HG02610 (cell line): ENCODE data around the gene UNC79.

Experiments
- ATAC-seq: cut with Tn5 transposase; IDR thresholded peaks from one replicate; pipeline ENCODE4 v1.9.1; 2021; ENCODE audit warnings: mild to moderate bottlenecking, moderate library complexity; ENCODE audit not compliant: unreplicated experiment

Gene UNC79

GRCh38 chr14:93654599-93654998 lies 223.9 kb downstream of the UNC79 start:
- no peak for ATAC-seq

GRCh38 chr14:93655078-93655750 lies 224.5 kb downstream of the UNC79 start:
- ATAC-seq, result no peak

GRCh38 chr14:93657875-93658274 lies 227.1 kb downstream of the UNC79 start:
- ATAC-seq, result no peak

GRCh38 chr14:93663317-93663716 lies 232.6 kb downstream of the UNC79 start:
- no peak for ATAC-seq

GRCh38 chr14:93665169-93665568 lies 234.4 kb downstream of the UNC79 start:
- ATAC-seq, result no peak

- no peak for ATAC-seq
These were observed 238.9 kb downstream of the UNC79 start for GRCh38 chr14:93669632-93670031.

GRCh38 chr14:93674343-93674742 lies 243.6 kb downstream of the UNC79 start:
- no peak for ATAC-seq

- ATAC-seq, result no peak
These were observed 244.9 kb downstream of the UNC79 start for GRCh38 chr14:93675651-93676050.

GRCh38 chr14:93676416-93676958 lies 245.7 kb downstream of the UNC79 start:
- ATAC-seq, result no peak

GRCh38 chr14:93682459-93682858 lies 251.7 kb downstream of the UNC79 start:
- ATAC-seq, result no peak

GRCh38 chr14:93683226-93683625 lies 252.5 kb downstream of the UNC79 start:
- no peak for ATAC-seq

GRCh38 chr14:93685121-93685895 lies 254.6 kb downstream of the UNC79 start:
- no peak for ATAC-seq

- no peak for ATAC-seq
These were observed 255.5 kb downstream of the UNC79 start for GRCh38 chr14:93686268-93686667.

GRCh38 chr14:93688239-93688666 lies 257.5 kb downstream of the UNC79 start:
- no peak for ATAC-seq

- no peak for ATAC-seq
These were observed 258.1 kb downstream of the UNC79 start for GRCh38 chr14:93688820-93689219.

GRCh38 chr14:93690146-93690545 lies 259.4 kb downstream of the UNC79 start:
- ATAC-seq, result no peak

GRCh38 chr14:93691042-93691780 lies 260.5 kb downstream of the UNC79 start:
- ATAC-seq, result no peak

GRCh38 chr14:93693914-93694313 lies 263.2 kb downstream of the UNC79 start:
- no peak for ATAC-seq

GRCh38 chr14:93700928-93701327 lies 270.2 kb downstream of the UNC79 start:
- no peak for ATAC-seq

- no peak for ATAC-seq
These were observed 270.8 kb downstream of the UNC79 start for GRCh38 chr14:93701562-93701961.

GRCh38 chr14:93702946-93703345 lies 272.2 kb downstream of the UNC79 start:
- ATAC-seq, result no peak
